GM19099 (cell line): ENCODE results near the gene DCAF7.

Experiments
- POLR2A ChIP-seq: IDR thresholded peaks from 3 replicates; pipeline ENCODE4 v1.6.1; 2011; ENCODE audit warnings: low read depth; ENCODE audit not compliant: insufficient read length; ENCODE audit errors: extremely low read depth

The DCAF7 gene

GRCh38 chr17:63549946-63550816 lies at the start of gene DCAF7:
Gene DCAF7 (plus strand): TSS chr17:63550477. CDS start chr17:63550678, 201 bp downstream.
- peak; percentile 89 for TF ChIP-seq POLR2A

- no peak for TF ChIP-seq POLR2A
Measured at GRCh38 chr17:63500543-63501390, 49.5 kb upstream of the DCAF7 start.

GRCh38 chr17:63503341-63503705 lies 47.0 kb upstream of the DCAF7 start:
- no peak for TF ChIP-seq POLR2A

- TF ChIP-seq POLR2A: no peak
Measured at GRCh38 chr17:63504261-63504660, 46.0 kb upstream of the DCAF7 start.

- no peak for TF ChIP-seq POLR2A
Measured at GRCh38 chr17:63505341-63505740, 44.9 kb upstream of the DCAF7 start.

- TF ChIP-seq POLR2A: no peak
Measured at GRCh38 chr17:63506627-63507026, 43.6 kb upstream of the DCAF7 start.

- TF ChIP-seq POLR2A: no peak
Measured at GRCh38 chr17:63511331-63511730, 38.9 kb upstream of the DCAF7 start.

GRCh38 chr17:63512388-63512787 lies 37.9 kb upstream of the DCAF7 start:
- TF ChIP-seq POLR2A: no peak

GRCh38 chr17:63512896-63513644 lies 37.2 kb upstream of the DCAF7 start:
- no peak for TF ChIP-seq POLR2A

- no peak for TF ChIP-seq POLR2A
Measured at GRCh38 chr17:63514477-63514876, 35.8 kb upstream of the DCAF7 start.

GRCh38 chr17:63514974-63515373 lies 35.3 kb upstream of the DCAF7 start:
- TF ChIP-seq POLR2A: no peak

GRCh38 chr17:63515426-63515825 lies 34.9 kb upstream of the DCAF7 start:
- TF ChIP-seq POLR2A: no peak

- TF ChIP-seq POLR2A: no peak
Measured at GRCh38 chr17:63516910-63517824, 33.1 kb upstream of the DCAF7 start.
